Activated CD8-positive, alpha-beta memory T cell treated with anti-CD3 and anti-CD28 coated beads for 4 hours (primary cell): ENCODE data around the gene SEC14L2.
"Not testable (repeated sequence)": the region's sequence is repeated elsewhere in the genome, so short reads cannot be mapped to it uniquely, and the experiment has no call there.

ENCODE experiments used
- DNase-seq, 2 donors: peaks; one replicate each; pipeline ENCODE4 v3.0.0-alpha.2; 2020; ENCODE audit warnings: low read depth in 2 of 2

The SEC14L2 gene

GRCh38 chr22:30455075-30455840 is 58.4 kb downstream of the SEC14L2 start:
- no peak for DNase-seq

GRCh38 chr22:30457981-30458380 is 61.2 kb downstream of the SEC14L2 start:
- no peak for DNase-seq

DNA sequence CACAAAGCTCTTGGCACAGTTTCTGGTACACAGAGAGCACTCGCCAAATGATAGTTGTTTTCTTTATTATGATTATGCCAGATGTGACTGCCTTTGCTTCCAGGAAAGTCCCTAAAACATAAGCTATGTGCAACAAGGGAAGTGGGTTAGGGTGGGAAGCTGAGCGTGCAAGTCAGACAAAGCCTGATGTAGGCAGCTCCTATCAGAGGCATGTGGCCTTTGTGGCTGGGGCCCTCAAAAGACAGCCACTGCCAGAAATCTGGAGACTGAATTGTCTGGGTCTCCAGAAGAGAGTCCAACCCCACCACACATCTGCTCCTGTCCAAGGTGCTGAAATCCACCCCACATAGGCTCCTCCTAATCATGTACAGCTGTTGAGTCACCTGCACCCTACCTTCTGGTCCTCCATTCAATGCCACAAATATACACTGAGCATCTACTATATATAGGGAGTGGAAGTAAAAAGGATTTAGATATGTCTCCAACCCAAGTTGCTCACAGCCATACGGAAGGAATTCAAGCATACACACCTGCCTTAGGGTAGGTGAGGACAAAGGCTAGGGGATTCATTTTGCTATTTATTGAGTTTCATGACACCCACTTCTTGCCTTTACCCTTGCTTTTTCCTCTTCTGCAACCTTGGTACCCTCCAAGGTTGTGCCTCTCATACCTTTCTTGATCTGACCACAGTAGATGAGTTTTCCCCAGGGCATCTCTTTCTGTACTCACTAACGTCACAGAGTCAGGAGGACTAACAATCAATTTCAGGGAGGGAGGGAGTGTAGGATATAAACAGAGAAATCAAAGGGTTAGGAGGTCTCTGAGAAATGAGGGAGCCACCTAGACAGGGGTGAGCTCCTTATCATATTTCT is 62.6 kb downstream of the SEC14L2 start:
- no peak for DNase-seq

DNA sequence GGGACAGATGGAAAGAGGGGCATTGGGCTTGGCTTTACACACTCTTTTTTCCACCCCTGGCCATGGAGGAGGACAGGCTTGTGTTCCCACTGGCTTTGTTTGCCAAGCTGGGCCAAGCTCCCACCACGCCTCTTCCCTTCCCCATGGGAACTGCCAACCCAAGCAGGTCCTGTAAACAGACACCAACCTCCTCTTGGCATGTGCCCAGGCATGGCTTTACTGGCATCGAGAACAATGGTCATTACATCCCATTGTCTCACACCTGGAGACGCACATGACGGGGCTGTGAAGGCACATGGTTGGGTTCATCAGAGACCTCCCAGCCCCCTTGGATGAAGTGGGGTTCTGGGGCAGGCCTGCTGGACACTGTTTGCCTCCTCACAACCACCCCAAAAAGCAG is 63.3 kb downstream of the SEC14L2 start:
- no peak for DNase-seq

DNA sequence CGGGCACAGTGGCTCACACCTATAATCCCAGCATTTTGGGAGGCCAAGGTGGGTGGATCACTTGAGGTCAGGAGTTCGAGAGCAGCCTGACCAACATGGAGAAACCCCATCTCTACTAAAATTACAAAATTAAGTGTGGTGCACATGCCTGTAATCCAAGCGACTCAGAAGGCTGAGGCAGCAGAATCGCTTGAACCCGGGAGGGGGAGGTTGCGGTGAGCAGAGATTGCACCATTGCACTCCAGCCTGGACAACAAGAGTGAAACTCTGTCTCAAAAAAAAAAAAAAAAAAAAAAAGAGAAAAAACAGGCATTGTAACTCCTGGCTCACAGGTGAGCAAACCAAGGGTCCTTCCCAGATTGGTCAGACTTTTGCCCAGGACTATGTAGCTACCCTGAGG is 63.7 kb downstream of the SEC14L2 start:
- DNase-seq, result not testable (repeated sequence)

- no peak for DNase-seq
Observed at GRCh38 chr22:30469165-30469564, 72.3 kb downstream of the SEC14L2 start.

DNA sequence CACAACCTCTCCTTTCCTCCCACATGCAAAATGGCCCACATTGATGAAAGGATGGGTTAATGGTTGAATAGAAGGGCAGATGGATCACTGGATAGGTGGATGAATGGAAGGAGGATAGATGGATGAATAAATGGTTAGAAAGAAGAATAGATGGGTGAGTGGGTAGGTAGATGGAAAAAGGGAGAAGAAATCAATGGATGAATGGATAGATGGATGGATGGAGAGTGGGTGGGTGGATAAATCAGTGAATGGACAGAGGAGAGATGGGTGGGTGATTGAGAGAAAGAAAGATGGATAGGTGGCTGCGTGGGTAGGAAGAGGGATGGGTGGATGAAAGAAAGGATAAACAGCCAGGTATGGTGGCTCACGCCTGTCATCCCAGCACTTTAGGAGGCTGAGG is 73.8 kb downstream of the SEC14L2 start:
- no peak for DNase-seq

DNA sequence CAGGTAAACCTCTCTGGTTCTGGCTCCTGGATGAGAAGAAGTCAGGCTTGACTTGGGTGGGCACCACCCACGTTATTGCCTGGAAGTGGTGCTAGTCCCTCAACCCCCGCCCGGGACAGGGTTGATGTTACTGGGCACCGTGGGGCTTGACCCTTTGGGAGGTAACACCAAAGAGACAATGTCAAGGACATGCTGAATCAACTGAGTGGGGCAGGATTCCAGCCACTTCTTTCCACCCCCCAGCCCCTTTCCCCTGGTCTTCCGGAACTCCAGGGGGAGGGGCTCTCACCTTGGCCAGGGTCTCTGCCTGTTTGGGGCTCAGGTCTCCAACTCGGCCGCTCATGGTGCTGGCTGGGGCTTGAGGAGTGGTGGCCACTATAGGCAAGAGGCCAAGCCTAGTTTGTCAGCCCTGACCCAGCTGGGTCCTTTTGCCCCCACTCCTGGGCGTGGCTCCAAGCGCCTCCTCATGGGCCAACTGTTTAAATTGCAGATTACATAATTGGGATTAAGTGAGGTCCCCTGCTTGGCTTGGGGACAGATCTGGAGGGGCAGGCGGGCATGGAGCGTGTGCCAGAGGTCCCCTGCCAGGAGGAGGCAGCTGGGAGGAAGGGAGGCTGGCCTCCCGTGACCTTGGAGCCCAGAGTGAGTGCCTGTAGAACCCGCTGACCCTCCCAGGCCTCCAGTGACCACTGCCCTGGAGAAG is 74.9 kb downstream of the SEC14L2 start, which contains the start of gene SEC14L3:
Gene SEC14L3, minus strand, starts transcription at position 402 of the 703 bp plus-strand sequence. Its CDS starts 59 bp downstream, at position 343.
- DNase-seq, result no peak

DNA sequence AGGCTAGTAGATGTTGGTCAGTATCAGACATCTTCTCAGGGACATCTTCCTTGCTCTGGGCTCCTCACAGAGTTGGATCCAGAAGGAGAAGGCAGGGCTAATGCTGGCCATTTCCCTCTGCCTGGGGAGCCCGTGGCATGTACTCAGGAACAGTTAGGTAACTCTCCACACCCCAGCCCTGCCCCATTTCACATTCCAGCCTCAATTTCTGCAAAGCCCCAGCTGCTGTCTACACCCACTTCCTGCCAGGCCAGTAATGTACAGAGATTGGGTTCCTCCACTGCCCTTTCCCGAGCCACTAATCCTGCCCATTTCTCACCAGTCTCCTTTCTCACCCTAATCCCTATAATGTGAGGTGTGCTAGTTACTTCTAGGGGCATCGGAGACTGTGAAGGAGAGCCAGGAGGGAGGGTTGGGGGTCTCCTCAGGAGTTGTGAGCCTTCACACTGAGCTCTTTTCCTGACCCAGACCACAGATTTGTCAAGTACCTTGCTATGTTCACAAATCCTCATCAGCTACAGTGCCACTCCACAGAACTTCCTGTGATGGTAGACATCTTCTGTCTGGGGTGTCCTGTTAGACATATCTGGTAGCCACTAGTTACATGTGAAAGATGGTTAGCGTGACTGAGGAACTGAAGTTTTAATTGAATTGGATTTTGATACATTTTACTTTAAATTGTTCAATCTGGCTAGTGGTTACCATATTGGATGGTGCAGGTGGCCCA is 76.3 kb downstream of the SEC14L2 start:
- DNase-seq, result no peak

DNA sequence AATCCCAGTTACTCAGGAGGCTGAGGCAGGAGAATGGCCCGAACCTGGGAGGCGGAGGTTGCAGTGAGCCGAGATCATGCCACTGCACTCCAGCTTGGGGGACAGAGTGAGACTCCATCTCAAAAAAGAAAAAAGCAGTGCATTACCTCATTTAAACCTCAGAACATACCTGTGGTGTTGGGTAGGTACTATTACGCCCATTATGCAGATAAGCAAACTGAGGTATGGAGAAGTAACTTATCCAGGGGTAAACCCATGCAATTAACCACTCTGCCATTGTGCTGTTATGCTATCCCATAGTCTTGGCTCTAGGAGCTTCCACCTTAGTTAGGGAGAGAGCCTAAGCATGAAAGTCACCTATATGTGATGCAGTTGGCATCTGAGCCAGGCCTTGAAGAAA is 77.3 kb downstream of the SEC14L2 start:
- DNase-seq, result no peak
